ENCODE data around the gene IGDCC3. TPM values are rescaled to one million over a fixed set of nuclear protein-coding genes. Genes with fewer than 3 reads are reported as not detected.

Gene IGDCC3
- total and polyA plus RNA-seq, 2 of the 8 experiments (the other 6 are each of a cell fraction or from before 2014, with no cell fraction given) = 26.8 to 45.7 TPM

GRCh38 chr15:65328506-65329287 is 49.1 kb downstream of the IGDCC3 start (continued):
- TF ChIP-seq CHD7 (IDR thresholded peaks at IDR 0.05; ENCODE audit: insufficient replicate concordance, low read length) = no peak
- TF ChIP-seq TAF1 (IDR thresholded peaks at IDR 0.05; ENCODE audit: low read depth, low read length) = no peak
- TF ChIP-seq ASH2L (IDR thresholded peaks at IDR 0.05; ENCODE audit: low read length) = no peak
- TF ChIP-seq CHD1 (IDR thresholded peaks at IDR 0.05; ENCODE audit: low read depth, low read length) = no peak
- TF ChIP-seq SP2 (IDR thresholded peaks at IDR 0.05; ENCODE audit: low read length) = no peak
- no peak for TF ChIP-seq EGR1 (IDR thresholded peaks at IDR 0.05; ENCODE audit: borderline replicate concordance, low read depth, low read length)
- no peak for TF ChIP-seq POLR2A (IDR thresholded peaks at IDR 0.05; ENCODE audit: control extremely low read depth in 1 of 2, low read depth in 2 of 2, low read length in 2 of 2)
- TF ChIP-seq SP4 (IDR thresholded peaks at IDR 0.05; ENCODE audit: low read length) = no peak
- TF ChIP-seq GTF2F1 (IDR thresholded peaks at IDR 0.05; ENCODE audit: borderline replicate concordance, low read depth, low read length) = no peak
- no peak for TF ChIP-seq CHD2 (IDR thresholded peaks at IDR 0.05; ENCODE audit: low read length)
- no peak for TF ChIP-seq SIX5 (IDR thresholded peaks at IDR 0.05; ENCODE audit: low read depth, low read length)
- no peak for TF ChIP-seq NRF1 (IDR thresholded peaks at IDR 0.05; ENCODE audit: low read depth, low read length)
- TF ChIP-seq TBP (IDR thresholded peaks at IDR 0.05; ENCODE audit: low read depth, low read length) = no peak

Measured in H1 (cell line).